B cell (primary cell): ENCODE measurements around the gene NHSL2. TPM values are rescaled to one million over a fixed set of nuclear protein-coding genes. Genes with fewer than 3 reads are reported as not detected.

Experiments
- ATAC-seq: fragments of 200-7000 bp; cut with Tn5 transposase; one replicate; pipeline ENCODE4 v1.10.0; 2021; ENCODE audit warnings: low read depth, mild to moderate bottlenecking, moderate number of reproducible peaks, moderate library complexity
- CTCF ChIA-PET: fragments of 350-600 bp; sonication (Branson Sonifier 250); formaldehyde crosslinking; loops from one replicate; lab custom pipeline; 2021; ENCODE audit warnings: antibody characterized with exemption, inconsistent platforms; lab: Charles Lee
- POLR2A ChIA-PET: fragments of 350-600 bp; sonication (Branson Sonifier 250); formaldehyde crosslinking; loops from one replicate; lab custom pipeline; 2021; ENCODE audit warnings: antibody characterized with exemption; lab: Charles Lee
- DNase-seq: peaks from one replicate; pipeline ENCODE4 v3.0.0; 2013
- H2AFZ ChIP-seq: 2 replicates; pipeline ENCODE4 v1.6.1; 2012; ENCODE audit warnings: mild to moderate bottlenecking, low read depth, low read length; ENCODE audit not compliant: insufficient read depth, poor library complexity, severe bottlenecking
- H3K27ac ChIP-seq, 2 donors: 1 replicate in 1 of 2; 2 replicates in 1 of 2; pipeline ENCODE4 v1.5.1; 2012 to 2013; ENCODE audit warnings: low read length in 2 of 2, mild to moderate bottlenecking in 2 of 2, moderate library complexity in 1 of 2
- H3K27me3 ChIP-seq, 4 experiments: fragments of 200-600 bp in 1 of 4; sonication (generic) in 1 of 4; replicated peaks in 1 of 4; 1 replicate in 2 of 4; 2 replicates in 2 of 4; pipeline versions ENCODE4 v1.6.1 to v1.7.0; 2013 to 2016; ENCODE audit warnings: low read length in 3 of 4, mild to moderate bottlenecking in 2 of 4, mixed read lengths in 1 of 4, moderate library complexity in 1 of 4; ENCODE audit not compliant: insufficient read depth in 4 of 4, control insufficient read depth in 3 of 4; ENCODE audit errors: control extremely low read depth in 1 of 4
- H3K36me3 ChIP-seq, 2 experiments: replicated peaks in 1 of 2; 1 replicate in 1 of 2; 2 replicates in 1 of 2; pipeline versions ENCODE4 v1.6.1 to v1.7.1; 2013; ENCODE audit warnings: low read length in 1 of 2; ENCODE audit not compliant: insufficient read depth in 2 of 2, control insufficient read depth in 1 of 2; ENCODE audit errors: control extremely low read depth in 1 of 2, extremely low read depth in 1 of 2
- H3K4me1 ChIP-seq, 2 donors: fragments of 200-600 bp in 1 of 2; sonication (generic) in 1 of 2; 1 replicate in 1 of 2; 2 replicates in 1 of 2; pipeline versions ENCODE4 v1.5.1 to v1.6.1; 2013 to 2017; ENCODE audit warnings: low read length in 2 of 2; ENCODE audit not compliant: control insufficient read depth in 2 of 2, insufficient read depth in 2 of 2
- H3K4me2 ChIP-seq: replicated peaks from 2 replicates; pipeline ENCODE3; 2012; ENCODE audit warnings: mild to moderate bottlenecking, low read depth, low read length; ENCODE audit not compliant: poor library complexity, severe bottlenecking
- H3K4me3 ChIP-seq, 5 experiments: fragments of 200-600 bp in 1 of 5; sonication (generic) in 1 of 5; 1 replicate in 3 of 5; 2 replicates in 2 of 5; pipeline versions ENCODE4 v1.5.1 to v1.7.0; 2011 to 2016; ENCODE audit warnings: low read length in 4 of 5, mild to moderate bottlenecking in 4 of 5, low read depth in 2 of 5, control low read depth in 1 of 5, moderate library complexity in 1 of 5; ENCODE audit not compliant: insufficient read depth in 1 of 5; ENCODE audit errors: control extremely low read depth in 1 of 5, extremely low read depth in 1 of 5
- H3K79me2 ChIP-seq: fragments of 200-600 bp; sonication (generic); one replicate; pipeline ENCODE4 v1.6.0; 2016; ENCODE audit warnings: low read length; ENCODE audit not compliant: control insufficient read depth, insufficient read depth
- H3K9ac ChIP-seq: fragments of 200-600 bp; sonication (generic); 2 replicates; pipeline ENCODE4 v1.6.1; 2017; ENCODE audit warnings: mild to moderate bottlenecking, low read length, moderate library complexity
- H3K9me3 ChIP-seq, 3 donors: one replicate each; pipeline versions ENCODE4 v1.6.1 to v1.7.1; 2013; ENCODE audit warnings: low read length in 2 of 3; ENCODE audit not compliant: control insufficient read depth in 2 of 3, insufficient read depth in 1 of 3; ENCODE audit errors: control extremely low read depth in 1 of 3
- H4K20me1 ChIP-seq: 2 replicates; pipeline ENCODE4 v1.6.0; 2012; ENCODE audit warnings: mild to moderate bottlenecking, low read length; ENCODE audit not compliant: insufficient read depth, control insufficient read depth, poor library complexity, severe bottlenecking
- H3K27ac Mint-ChIP-seq: one replicate; pipeline ENCODE4 v1.8.0; 2021; ENCODE audit warnings: mixed read lengths
- H3K27me3 Mint-ChIP-seq: one replicate; pipeline ENCODE4 v1.8.0; 2021; ENCODE audit warnings: mixed read lengths
- H3K4me1 Mint-ChIP-seq: one replicate; pipeline ENCODE4 v1.8.0; 2021; ENCODE audit warnings: mixed read lengths
- H3K4me3 Mint-ChIP-seq: one replicate; pipeline ENCODE4 v1.8.0; 2021; ENCODE audit warnings: mixed read lengths
- H3K9me3 Mint-ChIP-seq: one replicate; pipeline ENCODE4 v1.8.0; 2022; ENCODE audit warnings: mixed read lengths; ENCODE audit not compliant: insufficient read depth
- CTCF ChIP-seq: fragments of 200-600 bp; IDR thresholded peaks from one replicate; pipeline ENCODE4 v1.8.0; 2022; ENCODE audit warnings: antibody characterized with exemption, mild to moderate bottlenecking
- EZH2 ChIP-seq: IDR thresholded peaks from 2 replicates; pipeline ENCODE4 v1.6.1; 2012; ENCODE audit warnings: borderline replicate concordance, low read depth, mild to moderate bottlenecking, moderate library complexity, low read length; ENCODE audit not compliant: insufficient read depth, poor library complexity, severe bottlenecking
- WGBS: methylation state at CpG from one replicate; pipeline ENCODE4 v1.1.5; 2013; ENCODE audit warnings: missing lambda C conversion rate; ENCODE audit not compliant: insufficient coverage; 5-methylcytosine and 5-hydroxymethylcytosine counted together
- intact Hi-C: fragments of 100-400 bp; cut with micrococcal nuclease; formaldehyde crosslinking; loops from one replicate; pipeline ENCODE4 v1.10.0; 2022
- polyA plus RNA-seq: library from polyadenylated mRNA; depleted of rRNA; stranded (reverse); fragments of >200 nt; gene quantifications from 2 replicates; pipeline ENCODE4 v1.2.3, GENCODE V29; 2012
- total RNA-seq, 2 donors: library from RNA; stranded (reverse); fragments of 120-200 nt in 1 of 2; gene quantifications; 1 replicate in 1 of 2; 2 replicates in 1 of 2; pipeline versions ENCODE4 v1.2.3 to v1.2.4, GENCODE V29; 2013 to 2022

Gene NHSL2
- total and polyA plus RNA-seq, 2 donors (not counting 1 experiment from before 2014, with no cell fraction given), result 0.16 to 1.7 TPM

- Histone ChIP-seq H3K27ac (no peak overlapping the region), H3K4me3 (no peak overlapping the region), H3K36me3 (no peaks in the 10 kb centered on the region), H4K20me1 (no peaks in the 10 kb centered on the region), H3K79me2 (no peaks in the 10 kb centered on the region), H3K4me1 (no peaks in the 10 kb centered on the region), H3K4me2 (no peak overlapping the region), H3K27me3 (no peaks in the 10 kb centered on the region), H2AFZ (no peak overlapping the region), H3K9me3 (no peaks in the 10 kb centered on the region), H3K9ac (no peak overlapping the region)
- POLR2A ChIA-PET, result interaction anchor here (0.6 kb wide), 1 partner anchor 20 kb away, joined by 4 read pairs; no protein-coding TSS in a partner anchor
- Mint-ChIP-seq H3K9me3 (no peaks in the 10 kb centered on the region), H3K27ac (no peak overlapping the region), H3K4me1 (no peaks in the 10 kb centered on the region), H3K27me3 (peaks cover 4% of the 10 kb centered on the region), H3K4me3 (no peak overlapping the region)
- ATAC-seq, result no peak
- 87% methylated on average over 10 of the region's 17 CpGs for WGBS
- no peak for DNase-seq
- TF ChIP-seq EZH2 (no peak), CTCF (no peak)
- intact Hi-C loops, result no loop called here
- CTCF ChIA-PET, result interaction anchor here (0.7 to 9.0 kb wide), 3 partner anchors 9 to 242 kb away, joined by 3 to 83 read pairs (median 3); no protein-coding TSS in a partner anchor
Observed at GRCh38 chrX:72003811-72004750, 93.4 kb downstream of the NHSL2 start.

- H3K4me2 ChIP-seq, result no peak overlapping the region
- ATAC-seq, result no peak
- H2AFZ ChIP-seq, result no peak overlapping the region
- no peaks in the 10 kb centered on the region for H4K20me1 ChIP-seq
- no CpG with 5 or more reads among the region's 2 CpGs for WGBS
- Mint-ChIP-seq H3K9me3 (no peaks in the 10 kb centered on the region), H3K4me1 (no peaks in the 10 kb centered on the region), H3K27me3 (peaks cover 7% of the 10 kb centered on the region), H3K4me3 (no peak overlapping the region), H3K27ac (no peak overlapping the region)
- H3K4me1 ChIP-seq, result no peaks in the 10 kb centered on the region
- no peak overlapping the region for H3K4me3 ChIP-seq
- ChIA-PET CTCF (interaction anchor here (0.7 to 9.0 kb wide), 2 partner anchors 122 to 241 kb away, joined by 3 to 83 read pairs; no protein-coding TSS in a partner anchor), POLR2A (no interaction called here)
- no peaks in the 10 kb centered on the region for H3K79me2 ChIP-seq
- intact Hi-C loops, result no loop called here
- no peak overlapping the region for H3K27ac ChIP-seq
- no peak for DNase-seq
- H3K9ac ChIP-seq, result no peak overlapping the region
- H3K9me3 ChIP-seq, result no peaks in the 10 kb centered on the region
- no peaks in the 10 kb centered on the region for H3K27me3 ChIP-seq
- no peaks in the 10 kb centered on the region for H3K36me3 ChIP-seq
- no peak for TF ChIP-seq EZH2
- TF ChIP-seq CTCF, result no peak
Observed at GRCh38 chrX:72005046-72005445, 94.4 kb downstream of the NHSL2 start.
